ENCODE data around the gene AP2B1.

DNA sequence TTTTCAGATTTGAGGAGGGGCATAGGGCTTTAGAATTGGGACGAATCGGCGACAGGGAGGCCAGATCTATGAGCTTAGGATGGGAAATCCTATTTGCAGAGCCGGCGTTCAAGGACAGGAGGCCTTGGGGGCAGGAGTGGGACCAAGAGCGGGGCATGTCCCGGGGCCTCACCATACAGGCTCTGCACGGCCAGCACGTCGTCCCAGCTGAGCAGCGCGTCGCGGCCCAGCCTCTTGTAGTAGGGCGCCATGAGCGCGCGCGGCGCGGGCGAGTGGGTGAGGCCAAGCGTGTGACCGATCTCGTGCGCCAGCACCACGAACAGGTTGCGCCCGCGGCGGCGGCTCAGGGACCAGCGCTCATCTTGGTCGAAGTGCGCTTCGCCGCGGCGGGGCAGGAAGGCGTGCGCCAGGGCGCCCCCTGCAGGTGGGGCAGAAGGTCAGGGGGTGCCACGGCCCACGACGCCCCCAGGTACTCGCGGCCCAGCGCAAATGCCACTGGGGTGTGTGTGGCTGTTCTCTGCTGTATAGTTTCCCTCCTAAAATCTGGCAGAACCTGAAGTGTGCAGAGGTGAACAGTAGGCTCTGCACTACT lies 182.9 kb downstream of the AP2B1 start:
- TF ChIP-seq, protein P1, sequence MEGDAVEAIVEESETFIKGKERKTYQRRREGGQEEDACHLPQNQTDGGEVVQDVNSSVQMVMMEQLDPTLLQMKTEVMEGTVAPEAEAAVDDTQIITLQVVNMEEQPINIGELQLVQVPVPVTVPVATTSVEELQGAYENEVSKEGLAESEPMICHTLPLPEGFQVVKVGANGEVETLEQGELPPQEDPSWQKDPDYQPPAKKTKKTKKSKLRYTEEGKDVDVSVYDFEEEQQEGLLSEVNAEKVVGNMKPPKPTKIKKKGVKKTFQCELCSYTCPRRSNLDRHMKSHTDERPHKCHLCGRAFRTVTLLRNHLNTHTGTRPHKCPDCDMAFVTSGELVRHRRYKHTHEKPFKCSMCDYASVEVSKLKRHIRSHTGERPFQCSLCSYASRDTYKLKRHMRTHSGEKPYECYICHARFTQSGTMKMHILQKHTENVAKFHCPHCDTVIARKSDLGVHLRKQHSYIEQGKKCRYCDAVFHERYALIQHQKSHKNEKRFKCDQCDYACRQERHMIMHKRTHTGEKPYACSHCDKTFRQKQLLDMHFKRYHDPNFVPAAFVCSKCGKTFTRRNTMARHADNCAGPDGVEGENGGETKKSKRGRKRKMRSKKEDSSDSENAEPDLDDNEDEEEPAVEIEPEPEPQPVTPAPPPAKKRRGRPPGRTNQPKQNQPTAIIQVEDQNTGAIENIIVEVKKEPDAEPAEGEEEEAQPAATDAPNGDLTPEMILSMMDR (conservative IDR thresholded peaks at IDR 0.05; ENCODE audit: low read length): peak; percentile 66
- TF ChIP-seq EZH2phosphoT487 (IDR thresholded peaks at IDR 0.05; ENCODE audit: borderline replicate concordance, low read depth, low read length): no peak
